ENCODE measurements around the gene UBE2O.

The UBE2O gene

DNA sequence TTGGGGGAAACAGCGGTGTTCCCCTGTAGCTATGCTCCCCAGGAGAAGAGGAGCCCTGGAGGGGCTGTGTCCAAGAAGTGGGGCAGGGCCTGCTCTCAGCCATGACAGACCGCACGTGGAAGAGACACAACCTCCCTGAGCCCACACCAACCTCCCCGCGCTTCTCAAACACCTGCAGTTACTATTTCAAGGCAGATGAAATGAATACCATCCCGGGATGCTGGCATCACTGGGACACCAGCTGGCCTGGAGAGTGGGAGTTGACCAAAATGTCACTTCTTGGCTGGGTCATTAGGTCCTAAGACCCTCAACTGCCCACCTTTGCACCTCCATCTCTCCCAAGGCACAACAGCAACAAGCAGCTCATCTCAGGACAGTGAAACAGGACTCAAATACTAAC is 36.5 kb downstream of the UBE2O start:
- Histone ChIP-seq H3K4me3 (ENCODE audit: low read length) (no peak overlapping the region), H3K27me3 (ENCODE audit: low read depth, low read length) (no peaks in the 10 kb centered on the region), H3K4me2 (ENCODE audit: low read length) (no peak overlapping the region), H3K9ac (ENCODE audit: low read length) (no peak overlapping the region), H4K20me1 (ENCODE audit: insufficient read depth, low read length) (peaks cover 37% of the 10 kb centered on the region), H3K36me3 (replicated peaks; ENCODE audit: low read depth, low read length) (no peaks in the 10 kb centered on the region), H3K27ac (ENCODE audit: low read length) (no peak overlapping the region), H3K4me1 (ENCODE audit: low read length) (no peaks in the 10 kb centered on the region), H3K9me3 (ENCODE audit: insufficient read depth, low read length) (no peaks in the 10 kb centered on the region), H2AFZ (ENCODE audit: low read depth, low read length) (no peak overlapping the region), H3K79me2 (ENCODE audit: low read length) (peaks cover 53% of the 10 kb centered on the region)
- TF ChIP-seq CTCF (IDR thresholded peaks at IDR 0.05; ENCODE audit: low read depth, low read length), result no peak
- TF ChIP-seq EZH2phosphoT487 (IDR thresholded peaks at IDR 0.05; ENCODE audit: low read depth), result no peak

DNA sequence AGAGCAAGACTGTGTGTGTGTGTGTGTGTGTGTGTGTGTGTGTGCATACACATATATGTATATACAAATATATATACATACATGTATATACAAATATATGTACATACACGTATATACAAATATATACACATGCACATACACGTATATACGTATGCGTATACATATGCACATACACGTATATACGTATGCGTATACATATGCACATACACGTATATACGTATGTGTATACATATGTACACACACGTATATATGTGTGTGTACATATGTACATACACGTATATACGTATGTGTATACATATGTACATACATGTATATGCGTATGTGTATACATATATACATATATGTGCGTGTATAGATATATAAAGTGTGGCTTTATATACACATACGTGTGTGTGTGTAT is 37.2 kb downstream of the UBE2O start:
- Histone ChIP-seq H3K79me2 (ENCODE audit: low read length) (peaks cover 50% of the 10 kb centered on the region), H4K20me1 (ENCODE audit: insufficient read depth, low read length) (peaks cover 35% of the 10 kb centered on the region), H3K9ac (ENCODE audit: low read length) (no peak overlapping the region), H3K4me3 (ENCODE audit: low read length) (no peak overlapping the region), H3K4me2 (ENCODE audit: low read length) (no peak overlapping the region), H3K4me1 (ENCODE audit: low read length) (no peaks in the 10 kb centered on the region), H3K27ac (ENCODE audit: low read length) (no peak overlapping the region), H3K27me3 (ENCODE audit: low read depth, low read length) (no peaks in the 10 kb centered on the region), H3K9me3 (ENCODE audit: insufficient read depth, low read length) (no peaks in the 10 kb centered on the region), H3K36me3 (replicated peaks; ENCODE audit: low read depth, low read length) (no peaks in the 10 kb centered on the region), H2AFZ (ENCODE audit: low read depth, low read length) (no peak overlapping the region)
- TF ChIP-seq CTCF (IDR thresholded peaks at IDR 0.05; ENCODE audit: low read depth, low read length) (no peak), EZH2phosphoT487 (IDR thresholded peaks at IDR 0.05; ENCODE audit: low read depth) (no peak)

DNA sequence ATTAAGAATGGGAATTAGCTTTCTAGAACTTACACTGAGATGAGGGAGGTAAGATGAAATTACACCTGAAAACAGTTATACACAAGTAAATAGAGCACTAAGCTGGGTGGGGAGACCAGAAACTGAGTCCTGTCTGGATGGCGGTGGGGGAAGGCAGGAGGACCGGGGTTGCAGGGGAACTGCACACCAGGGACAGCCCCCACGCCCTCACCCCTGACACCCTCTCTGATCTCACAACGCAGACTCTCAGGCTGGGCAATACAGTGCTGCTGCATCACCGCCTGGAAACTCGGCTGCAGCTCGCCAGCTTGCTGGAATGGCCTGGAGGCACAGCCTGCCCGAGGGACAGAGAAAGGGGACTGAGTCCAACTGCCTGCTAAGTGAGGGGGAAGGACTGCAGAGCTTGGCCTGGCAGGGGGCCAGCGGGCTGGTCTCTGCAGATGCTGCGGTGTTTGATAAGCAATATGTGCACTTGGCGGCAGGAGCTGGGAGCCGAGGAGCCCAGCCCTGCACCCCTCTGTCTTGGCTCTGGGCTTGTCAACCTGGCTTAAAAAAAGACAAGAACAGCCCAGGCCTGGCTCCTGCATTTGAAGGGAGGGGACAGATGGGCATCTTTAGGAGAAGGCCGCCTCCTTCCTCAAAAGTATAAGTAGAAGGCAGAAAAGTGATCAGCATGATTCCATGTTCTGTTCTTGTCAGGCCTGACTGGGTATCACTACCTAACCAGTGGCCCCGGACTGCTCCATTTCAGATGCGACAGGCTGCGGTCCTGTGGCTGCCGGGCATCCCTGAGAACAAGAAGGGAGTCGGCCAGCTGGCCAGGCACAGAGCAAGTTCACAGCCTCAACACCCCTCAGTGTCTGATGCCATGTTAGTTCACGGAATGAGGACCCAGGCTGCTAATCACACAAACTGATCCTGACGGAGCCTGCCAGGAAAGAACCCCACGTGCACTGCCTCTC is 38.3 kb downstream of the UBE2O start:
- Histone ChIP-seq H3K4me3 (ENCODE audit: low read length) (no peak overlapping the region), H3K79me2 (ENCODE audit: low read length) (peaks cover 39% of the 10 kb centered on the region), H3K9ac (ENCODE audit: low read length) (no peak overlapping the region), H3K9me3 (ENCODE audit: insufficient read depth, low read length) (no peaks in the 10 kb centered on the region), H3K27me3 (ENCODE audit: low read depth, low read length) (no peaks in the 10 kb centered on the region), H4K20me1 (ENCODE audit: insufficient read depth, low read length) (peaks cover 23% of the 10 kb centered on the region), H3K36me3 (replicated peaks; ENCODE audit: low read depth, low read length) (no peaks in the 10 kb centered on the region), H3K27ac (ENCODE audit: low read length) (no peak overlapping the region), H2AFZ (ENCODE audit: low read depth, low read length) (no peak overlapping the region), H3K4me1 (ENCODE audit: low read length) (no peaks in the 10 kb centered on the region), H3K4me2 (ENCODE audit: low read length) (no peak overlapping the region)
- TF ChIP-seq EZH2phosphoT487 (IDR thresholded peaks at IDR 0.05; ENCODE audit: low read depth) (no peak), CTCF (IDR thresholded peaks at IDR 0.05; ENCODE audit: low read depth, low read length) (no peak)

DNA sequence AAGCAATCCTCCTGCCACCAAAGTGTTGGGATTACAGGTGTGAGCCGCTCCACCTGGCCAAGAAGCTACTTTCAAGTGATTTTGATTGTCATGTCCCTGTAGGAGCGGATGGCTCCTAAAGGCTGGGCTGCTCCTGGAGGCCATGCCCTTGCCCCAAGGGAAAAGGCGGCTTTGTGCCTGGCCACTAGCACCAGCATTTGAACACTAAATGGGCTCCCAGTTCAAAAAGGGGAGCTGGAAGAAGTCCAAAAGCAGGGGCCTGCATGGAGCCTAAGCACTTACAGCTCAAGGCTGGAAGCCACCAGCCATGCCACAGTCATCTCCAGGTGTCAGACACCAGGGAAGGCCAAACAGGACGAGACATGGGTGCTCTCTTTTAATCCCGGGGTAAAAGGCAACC is 41.7 kb downstream of the UBE2O start:
- Histone ChIP-seq H4K20me1 (ENCODE audit: insufficient read depth, low read length) (peaks cover 21% of the 10 kb centered on the region), H3K79me2 (ENCODE audit: low read length) (peaks cover 26% of the 10 kb centered on the region), H3K9ac (ENCODE audit: low read length) (no peak overlapping the region)

More for the DNA sequence above, 41.7 kb downstream of the UBE2O start:
- no peak for TF ChIP-seq CTCF (IDR thresholded peaks at IDR 0.05; ENCODE audit: low read depth, low read length)
- TF ChIP-seq EZH2phosphoT487 (IDR thresholded peaks at IDR 0.05; ENCODE audit: low read depth), result no peak
- H2AFZ ChIP-seq (ENCODE audit: low read depth, low read length), result no peak overlapping the region
- no peaks in the 10 kb centered on the region for H3K27me3 ChIP-seq (ENCODE audit: low read depth, low read length)
- no peaks in the 10 kb centered on the region for H3K36me3 ChIP-seq (replicated peaks; ENCODE audit: low read depth, low read length)
- H3K4me3 ChIP-seq (ENCODE audit: low read length), result no peak overlapping the region
- no peak overlapping the region for H3K27ac ChIP-seq (ENCODE audit: low read length)
- H3K4me1 ChIP-seq (ENCODE audit: low read length), result peaks cover 10% of the 10 kb centered on the region
- no peaks in the 10 kb centered on the region for H3K9me3 ChIP-seq (ENCODE audit: insufficient read depth, low read length)
- H3K4me2 ChIP-seq (ENCODE audit: low read length), result no peak overlapping the region
